Measurements from ENCODE around the gene LIPT1. TPM values are rescaled to one million over a fixed set of nuclear protein-coding genes. Genes with fewer than 3 reads are reported as not detected.

The LIPT1 gene
- polyA plus RNA-seq (2012; ENCODE audit: insufficient read length, low read depth) = 3.1 TPM

- TF ChIP-seq FOXP2 (optimal IDR thresholded peaks at IDR 0.05; ENCODE audit: borderline replicate concordance, extremely low read depth, extremely low read length, insufficient read depth) = peak; percentile 78
- TF ChIP-seq SIN3A (IDR thresholded peaks at IDR 0.05; ENCODE audit: borderline replicate concordance, insufficient read depth, low read length) = 0 out of 2 replicates have a peak, but pooled peaks have one; percentile 25
- TF ChIP-seq REST (IDR thresholded peaks at IDR 0.05; ENCODE audit: insufficient read depth in 1 of 2, low read depth in 2 of 2, low read length in 2 of 2) = peak; percentile 7 to 43; a peak in 1 of 4 replicates
- peak; percentile 88 for TF ChIP-seq POLR2AphosphoS5 (IDR thresholded peaks at IDR 0.05; ENCODE audit: low read depth, low read length)
- peak; percentile 48; the same call in 1 of the 2 replicates for TF ChIP-seq TAF1 (IDR thresholded peaks at IDR 0.05; ENCODE audit: borderline replicate concordance, insufficient read depth, low read length)
Observed at GRCh38 chr2:99154643-99155536, at the start of gene LIPT1, which contains the start of gene TSGA10. TSS of gene LIPT1 (plus strand) at chr2:99154967. CDS start at chr2:99161958, 6,991 bp downstream. TSS of gene TSGA10 (minus strand) at chr2:99154942. CDS start at chr2:99109439, 45,503 bp downstream.

- TF ChIP-seq TAF1 (IDR thresholded peaks at IDR 0.05; ENCODE audit: borderline replicate concordance, insufficient read depth, low read length) (no peak), SIN3A (IDR thresholded peaks at IDR 0.05; ENCODE audit: borderline replicate concordance, insufficient read depth, low read length) (no peak), FOXP2 (optimal IDR thresholded peaks at IDR 0.05; ENCODE audit: borderline replicate concordance, extremely low read depth, extremely low read length, insufficient read depth) (no peak), POLR2AphosphoS5 (IDR thresholded peaks at IDR 0.05; ENCODE audit: low read depth, low read length) (no peak), REST (IDR thresholded peaks at IDR 0.05; ENCODE audit: insufficient read depth in 1 of 2, low read depth in 2 of 2, low read length in 2 of 2) (no peak)
Observed at GRCh38 chr2:99106913-99107312, 47.9 kb upstream of the LIPT1 start.

- TF ChIP-seq REST (IDR thresholded peaks at IDR 0.05; ENCODE audit: insufficient read depth in 1 of 2, low read depth in 2 of 2, low read length in 2 of 2) (no peak), TAF1 (IDR thresholded peaks at IDR 0.05; ENCODE audit: borderline replicate concordance, insufficient read depth, low read length) (no peak), POLR2AphosphoS5 (IDR thresholded peaks at IDR 0.05; ENCODE audit: low read depth, low read length) (no peak), FOXP2 (optimal IDR thresholded peaks at IDR 0.05; ENCODE audit: borderline replicate concordance, extremely low read depth, extremely low read length, insufficient read depth) (no peak), SIN3A (IDR thresholded peaks at IDR 0.05; ENCODE audit: borderline replicate concordance, insufficient read depth, low read length) (no peak)
Observed at GRCh38 chr2:99111236-99111635, 43.5 kb upstream of the LIPT1 start.

- no peak for TF ChIP-seq FOXP2 (optimal IDR thresholded peaks at IDR 0.05; ENCODE audit: borderline replicate concordance, extremely low read depth, extremely low read length, insufficient read depth)
- no peak for TF ChIP-seq TAF1 (IDR thresholded peaks at IDR 0.05; ENCODE audit: borderline replicate concordance, insufficient read depth, low read length)
- TF ChIP-seq SIN3A (IDR thresholded peaks at IDR 0.05; ENCODE audit: borderline replicate concordance, insufficient read depth, low read length) = no peak
- TF ChIP-seq REST (IDR thresholded peaks at IDR 0.05; ENCODE audit: insufficient read depth in 1 of 2, low read depth in 2 of 2, low read length in 2 of 2) = no peak
- no peak for TF ChIP-seq POLR2AphosphoS5 (IDR thresholded peaks at IDR 0.05; ENCODE audit: low read depth, low read length)
Observed at GRCh38 chr2:99111945-99112344, 42.8 kb upstream of the LIPT1 start.
